ENCODE data around the gene TMEM248.

- TF ChIP-seq ZNF565 (CRISPR knock-in tag; conservative IDR thresholded peaks at IDR 0.05; ENCODE audit: low read depth), result no peak
- no peak for TF ChIP-seq ESRRG (CRISPR knock-in tag; IDR thresholded peaks at IDR 0.05)
- no peak for TF ChIP-seq TSHZ2 (CRISPR knock-in tag; IDR thresholded peaks at IDR 0.05)
- no peak for TF ChIP-seq RARB (CRISPR knock-in tag; IDR thresholded peaks at IDR 0.05)
- no peak for TF ChIP-seq TOX (CRISPR knock-in tag; IDR thresholded peaks at IDR 0.05; ENCODE audit: borderline replicate concordance)
- no peak for TF ChIP-seq ARNTL (CRISPR knock-in tag; IDR thresholded peaks at IDR 0.05; ENCODE audit: borderline replicate concordance, low read depth)
- TF ChIP-seq BACH2 (CRISPR knock-in tag; IDR thresholded peaks at IDR 0.05; ENCODE audit: borderline replicate concordance), result no peak
- no peak for TF ChIP-seq PATZ1 (CRISPR knock-in tag; IDR thresholded peaks at IDR 0.05; ENCODE audit: borderline replicate concordance)
- TF ChIP-seq CREB5 (CRISPR knock-in tag; IDR thresholded peaks at IDR 0.05; ENCODE audit: low read depth), result no peak
- TF ChIP-seq ZC3H10 (CRISPR knock-in tag; IDR thresholded peaks at IDR 0.05), result no peak
- no peak for TF ChIP-seq ISL1 (CRISPR knock-in tag; IDR thresholded peaks at IDR 0.05)
Measured at GRCh38 chr7:66957595-66958290, 36.7 kb downstream of the TMEM248 start.
